NT2/D1 (cell line): ENCODE results near the gene NAGPA.

Experiments used
- SUZ12 ChIP-seq: IDR thresholded peaks from 2 replicates; pipeline ENCODE4 v1.6.1; 2011; ENCODE audit not compliant: insufficient read length, insufficient read depth; ENCODE audit errors: extremely low read depth
- YY1 ChIP-seq: IDR thresholded peaks from 2 replicates; pipeline ENCODE4 v1.6.1; 2011; ENCODE audit not compliant: insufficient read length, insufficient read depth
- ZNF274 ChIP-seq: IDR thresholded peaks from 2 replicates; pipeline ENCODE4 v1.6.1; 2011; ENCODE audit warnings: mild to moderate bottlenecking, low read depth, low read length

DNA sequence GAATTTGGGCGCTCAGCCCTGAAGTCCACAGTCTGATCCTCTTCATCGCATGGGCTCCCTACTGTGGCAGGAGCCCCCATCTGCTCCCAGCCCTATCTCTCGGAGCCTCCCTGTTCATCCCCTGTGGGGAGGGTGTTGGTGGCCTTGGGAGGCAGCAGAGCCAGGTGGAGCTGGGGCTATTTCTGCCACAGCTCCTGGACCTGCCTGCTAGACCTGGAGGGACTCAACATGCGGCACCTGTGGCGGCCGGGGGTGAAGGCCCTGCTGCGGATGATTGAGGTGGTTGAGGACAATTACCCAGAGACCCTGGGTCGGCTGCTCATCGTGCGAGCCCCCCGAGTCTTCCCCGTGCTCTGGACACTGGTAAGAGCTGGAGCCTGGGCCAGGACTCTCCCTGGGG lies 30.5 kb downstream of the NAGPA start:
- no peak for TF ChIP-seq SUZ12
- TF ChIP-seq YY1 = no peak
- TF ChIP-seq ZNF274 = no peak
